ENCODE results near the gene CGREF1. TPM values are rescaled to one million over a fixed set of nuclear protein-coding genes. Genes with fewer than 3 reads are reported as not detected.

CGREF1 gene
- total RNA-seq, 1 donor from 2014 or later: 1.3 TPM

DNA sequence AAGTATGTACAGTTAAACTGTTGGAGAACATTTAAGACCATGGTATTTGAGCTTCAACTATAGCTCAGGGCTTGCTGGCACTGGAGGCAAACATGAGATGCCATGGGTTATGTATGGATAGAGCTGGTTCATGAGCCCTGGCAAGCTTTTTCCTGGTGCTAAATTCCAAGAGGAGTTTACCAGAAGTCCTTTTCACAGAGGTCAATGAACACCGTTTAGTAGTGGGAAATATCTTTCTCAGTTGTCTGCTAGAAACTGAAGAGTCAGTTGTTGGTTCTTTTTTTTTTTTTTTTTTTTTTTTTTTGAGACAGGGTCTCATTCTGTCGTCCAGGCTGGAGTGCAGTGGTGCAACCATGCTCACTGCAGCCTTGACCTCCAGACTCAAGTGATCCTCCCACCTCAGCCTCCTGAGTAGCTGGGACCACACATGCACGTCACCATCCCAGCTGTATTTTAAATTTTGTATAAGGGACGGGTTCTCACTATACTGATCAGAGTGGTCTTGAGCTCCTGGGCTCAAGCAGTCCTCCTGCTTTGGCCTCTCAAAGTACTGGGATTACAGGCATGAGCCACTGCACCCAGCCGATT, 31.0 kb downstream of the CGREF1 start:
- Mint-ChIP-seq H3K4me3 (ENCODE audit: unreplicated experiment) (peak overlapping the region; percentile 70), H3K9me3 (ENCODE audit: unreplicated experiment) (peaks cover 7% of the 10 kb centered on the region), H3K27me3 (ENCODE audit: unreplicated experiment) (peaks cover 3% of the 10 kb centered on the region), H3K27ac (ENCODE audit: unreplicated experiment) (no peak overlapping the region), H3K36me3 (ENCODE audit: unreplicated experiment) (no peaks in the 10 kb centered on the region), H3K4me1 (ENCODE audit: low read depth, unreplicated experiment) (peaks cover 7% of the 10 kb centered on the region)
- no peak for DNase-seq
- TF ChIP-seq, protein P1, sequence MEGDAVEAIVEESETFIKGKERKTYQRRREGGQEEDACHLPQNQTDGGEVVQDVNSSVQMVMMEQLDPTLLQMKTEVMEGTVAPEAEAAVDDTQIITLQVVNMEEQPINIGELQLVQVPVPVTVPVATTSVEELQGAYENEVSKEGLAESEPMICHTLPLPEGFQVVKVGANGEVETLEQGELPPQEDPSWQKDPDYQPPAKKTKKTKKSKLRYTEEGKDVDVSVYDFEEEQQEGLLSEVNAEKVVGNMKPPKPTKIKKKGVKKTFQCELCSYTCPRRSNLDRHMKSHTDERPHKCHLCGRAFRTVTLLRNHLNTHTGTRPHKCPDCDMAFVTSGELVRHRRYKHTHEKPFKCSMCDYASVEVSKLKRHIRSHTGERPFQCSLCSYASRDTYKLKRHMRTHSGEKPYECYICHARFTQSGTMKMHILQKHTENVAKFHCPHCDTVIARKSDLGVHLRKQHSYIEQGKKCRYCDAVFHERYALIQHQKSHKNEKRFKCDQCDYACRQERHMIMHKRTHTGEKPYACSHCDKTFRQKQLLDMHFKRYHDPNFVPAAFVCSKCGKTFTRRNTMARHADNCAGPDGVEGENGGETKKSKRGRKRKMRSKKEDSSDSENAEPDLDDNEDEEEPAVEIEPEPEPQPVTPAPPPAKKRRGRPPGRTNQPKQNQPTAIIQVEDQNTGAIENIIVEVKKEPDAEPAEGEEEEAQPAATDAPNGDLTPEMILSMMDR (IDR thresholded peaks at IDR 0.05; ENCODE audit: partially characterized antibody, unreplicated experiment): no peak

DNA sequence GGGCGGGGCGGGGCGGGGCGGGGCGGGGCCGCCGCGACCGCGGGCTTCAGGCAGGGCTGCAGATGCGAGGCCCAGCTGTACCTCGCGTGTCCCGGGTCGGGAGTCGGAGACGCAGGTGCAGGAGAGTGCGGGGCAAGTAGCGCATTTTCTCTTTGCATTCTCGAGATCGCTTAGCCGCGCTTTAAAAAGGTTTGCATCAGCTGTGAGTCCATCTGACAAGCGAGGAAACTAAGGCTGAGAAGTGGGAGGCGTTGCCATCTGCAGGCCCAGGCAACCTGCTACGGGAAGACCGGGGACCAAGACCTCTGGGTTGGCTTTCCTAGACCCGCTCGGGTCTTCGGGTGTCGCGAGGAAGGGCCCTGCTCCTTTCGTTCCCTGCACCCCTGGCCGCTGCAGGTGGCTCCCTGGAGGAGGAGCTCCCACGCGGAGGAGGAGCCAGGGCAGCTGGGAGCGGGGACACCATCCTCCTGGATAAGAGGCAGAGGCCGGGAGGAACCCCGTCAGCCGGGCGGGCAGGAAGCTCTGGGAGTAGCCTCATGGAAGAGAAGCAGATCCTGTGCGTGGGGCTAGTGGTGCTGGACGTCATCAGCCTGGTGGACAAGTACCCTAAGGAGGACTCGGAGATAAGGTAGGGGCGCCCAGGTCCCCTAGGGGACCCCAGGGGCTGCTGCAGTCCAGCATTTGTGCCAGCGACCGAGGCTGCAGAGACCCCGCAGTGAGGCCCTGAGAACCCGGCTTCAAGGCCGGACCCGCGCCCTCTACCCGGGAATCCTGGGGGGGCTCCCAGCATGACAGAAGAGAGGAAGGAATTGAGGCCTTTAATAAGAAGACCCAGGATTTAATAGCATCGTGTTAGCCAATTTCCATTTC, 32.0 kb downstream of the CGREF1 start, which contains the start of gene KHK:
KHK (plus strand) TSS at position 49 of the 870 bp plus-strand sequence; CDS start at position 537, 488 bp downstream.
- Mint-ChIP-seq H3K27me3 (ENCODE audit: unreplicated experiment) (peaks cover 3% of the 10 kb centered on the region), H3K27ac (ENCODE audit: unreplicated experiment) (peak within 1 kb of the TSS; percentile 75), H3K36me3 (ENCODE audit: unreplicated experiment) (no peaks in the 10 kb centered on the region), H3K4me1 (ENCODE audit: low read depth, unreplicated experiment) (peaks cover 5% of the 10 kb centered on the region), H3K9me3 (ENCODE audit: unreplicated experiment) (peaks cover 7% of the 10 kb centered on the region), H3K4me3 (ENCODE audit: unreplicated experiment) (peak within 1 kb of the TSS; percentile 86)
- TF ChIP-seq, protein P1 (IDR thresholded peaks at IDR 0.05; ENCODE audit: partially characterized antibody, unreplicated experiment): peak; percentile 45
- DNase-seq: peak; percentile 47

DNA sequence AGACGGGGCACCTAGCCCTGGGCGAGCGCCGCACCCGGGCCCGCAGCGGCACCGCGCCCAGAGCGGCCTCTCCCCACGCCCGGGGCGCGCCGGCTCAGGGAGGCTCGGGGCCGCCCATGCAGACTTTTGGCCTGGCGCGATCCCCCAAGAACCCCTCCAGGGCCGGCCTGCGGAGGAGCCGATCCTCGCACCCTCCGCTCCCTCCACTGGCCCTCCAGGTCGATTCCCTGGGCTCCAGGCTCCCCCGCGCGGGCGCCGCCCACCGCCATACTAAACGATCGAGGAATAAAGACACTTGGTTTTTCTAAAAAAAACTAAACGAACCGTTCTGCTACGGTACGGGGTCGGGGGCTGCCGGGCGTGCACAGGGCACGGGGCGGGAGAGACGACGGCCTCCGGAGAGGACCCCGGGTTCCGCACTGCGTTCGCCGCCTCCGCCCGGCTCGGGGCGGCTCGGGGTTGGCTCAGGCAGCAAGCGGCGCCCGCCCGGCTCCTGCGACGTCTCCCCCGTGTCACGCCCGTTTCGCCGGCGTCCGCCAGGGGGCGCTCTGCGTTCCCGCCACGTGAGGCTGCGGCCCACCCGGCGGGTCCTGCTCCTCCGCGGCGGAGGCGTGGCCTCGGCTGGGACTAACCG, 32.7 kb downstream of the CGREF1 start:
- peaks cover 8% of the 10 kb centered on the region for H3K4me1 Mint-ChIP-seq (ENCODE audit: low read depth, unreplicated experiment)
- H3K27ac Mint-ChIP-seq (ENCODE audit: unreplicated experiment): no peak overlapping the region
- H3K9me3 Mint-ChIP-seq (ENCODE audit: unreplicated experiment): peaks cover 5% of the 10 kb centered on the region
- TF ChIP-seq, protein P1 (IDR thresholded peaks at IDR 0.05; ENCODE audit: partially characterized antibody, unreplicated experiment): peak; percentile 97
- peaks cover under 1% of the 10 kb centered on the region for H3K36me3 Mint-ChIP-seq (ENCODE audit: unreplicated experiment)
- peaks cover 7% of the 10 kb centered on the region for H3K27me3 Mint-ChIP-seq (ENCODE audit: unreplicated experiment)
- peak; percentile 99 for DNase-seq
- peak overlapping the region; percentile 85 for H3K4me3 Mint-ChIP-seq (ENCODE audit: unreplicated experiment)

DNA sequence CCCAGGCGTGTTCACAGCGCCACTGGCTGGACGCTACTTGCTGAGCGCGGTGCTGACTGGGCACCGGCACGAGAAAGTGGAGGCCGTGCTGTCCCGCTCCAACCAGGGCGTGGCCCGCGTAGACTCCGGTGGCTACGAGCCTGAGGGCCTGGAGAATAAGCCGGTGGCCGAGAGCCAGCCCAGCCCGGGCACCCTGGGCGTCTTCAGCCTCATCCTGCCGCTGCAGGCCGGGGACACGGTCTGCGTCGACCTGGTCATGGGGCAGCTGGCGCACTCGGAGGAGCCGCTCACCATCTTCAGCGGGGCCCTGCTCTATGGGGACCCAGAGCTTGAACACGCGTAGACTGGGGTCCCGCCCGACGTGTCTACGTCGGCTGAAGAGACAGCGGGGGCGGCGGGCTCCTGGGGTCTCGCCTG, 33.2 kb downstream of the CGREF1 start:
- H3K9me3 Mint-ChIP-seq (ENCODE audit: unreplicated experiment): peaks cover 5% of the 10 kb centered on the region
- peak; percentile 65 for DNase-seq
- no peak overlapping the region for H3K27ac Mint-ChIP-seq (ENCODE audit: unreplicated experiment)
- TF ChIP-seq, protein P1 (IDR thresholded peaks at IDR 0.05; ENCODE audit: partially characterized antibody, unreplicated experiment): no peak
- H3K27me3 Mint-ChIP-seq (ENCODE audit: unreplicated experiment): peaks cover 8% of the 10 kb centered on the region
- peak overlapping the region; percentile 70 for H3K4me3 Mint-ChIP-seq (ENCODE audit: unreplicated experiment)
- H3K4me1 Mint-ChIP-seq (ENCODE audit: low read depth, unreplicated experiment): peaks cover 14% of the 10 kb centered on the region
- H3K36me3 Mint-ChIP-seq (ENCODE audit: unreplicated experiment): peaks cover 6% of the 10 kb centered on the region
